OCI-LY1 (cell line): ENCODE data around the gene HNRNPF.

Source experiments
- CTCF ChIP-seq: fragments of 200-600 bp; sonication (generic), shearing (Covaris generic); IDR thresholded peaks from 2 replicates; pipeline ENCODE4 v1.5.1; 2017; ENCODE audit warnings: mild to moderate bottlenecking, antibody characterized with exemption, low read length, moderate library complexity, mixed read lengths
- EZH2 ChIP-seq: fragments of 200-600 bp; sonication (generic), shearing (Covaris generic); IDR thresholded peaks from 2 replicates; pipeline ENCODE4 v1.8.0; 2017; ENCODE audit warnings: borderline replicate concordance, mixed run types, mild to moderate bottlenecking, antibody characterized with exemption, low read length, moderate library complexity, mixed read lengths

- no peak for TF ChIP-seq CTCF
- TF ChIP-seq EZH2: no peak
Observed at GRCh38 chr10:43394868-43395267, 14.1 kb downstream of the HNRNPF start.
